Immature natural killer cell (primary cell): ENCODE data around the gene CEP131. TPM values are rescaled to one million over a fixed set of nuclear protein-coding genes. Genes with fewer than 3 reads are reported as not detected.

Source experiments
- DNase-seq, 3 donors: peaks; one replicate each; pipeline ENCODE4 v3.0.0; 2022; ENCODE audit warnings: mixed read lengths in 1 of 3
- H3K27ac Mint-ChIP-seq, 6 donors: one replicate each; pipeline ENCODE4 v1.8.0; 2020; ENCODE audit warnings: mixed read lengths in 6 of 6, mild to moderate bottlenecking in 5 of 6, inconsistent platforms in 4 of 6, moderate library complexity in 3 of 6
- H3K27me3 Mint-ChIP-seq, 3 donors: one replicate each; pipeline ENCODE4 v1.8.0; 2020 to 2021; ENCODE audit warnings: low read depth in 3 of 3, mild to moderate bottlenecking in 3 of 3, mixed read lengths in 3 of 3, moderate library complexity in 3 of 3, inconsistent platforms in 1 of 3
- H3K36me3 Mint-ChIP-seq, 3 donors: one replicate each; pipeline ENCODE4 v1.8.0; 2020; ENCODE audit warnings: mixed read lengths in 3 of 3, inconsistent platforms in 2 of 3, mild to moderate bottlenecking in 2 of 3
- H3K4me1 Mint-ChIP-seq, 2 donors: one replicate each; pipeline ENCODE4 v1.8.0; 2020; ENCODE audit warnings: inconsistent platforms in 2 of 2, mild to moderate bottlenecking in 2 of 2, mixed read lengths in 2 of 2, moderate library complexity in 1 of 2
- H3K4me3 Mint-ChIP-seq, 5 donors: one replicate each; pipeline ENCODE4 v1.8.0; 2020; ENCODE audit warnings: mild to moderate bottlenecking in 5 of 5, mixed read lengths in 5 of 5, inconsistent platforms in 3 of 5, moderate library complexity in 3 of 5
- H3K9me3 Mint-ChIP-seq, 6 donors: one replicate each; pipeline ENCODE4 v1.8.0; 2020; ENCODE audit warnings: mild to moderate bottlenecking in 6 of 6, mixed read lengths in 6 of 6, inconsistent platforms in 4 of 6, moderate library complexity in 3 of 6
- polyA plus RNA-seq, 3 donors: library from polyadenylated mRNA; unstranded; fragments of 300-500 nt; fragmentation: Illumina TruSeq; gene quantifications; one replicate each; pipeline ENCODE4 v1.2.3, GENCODE V29; 2021

CEP131 gene
- polyA plus RNA-seq, 3 donors from 2014 or later = 0.43 to 7.4 (median 1.5) TPM

DNA sequence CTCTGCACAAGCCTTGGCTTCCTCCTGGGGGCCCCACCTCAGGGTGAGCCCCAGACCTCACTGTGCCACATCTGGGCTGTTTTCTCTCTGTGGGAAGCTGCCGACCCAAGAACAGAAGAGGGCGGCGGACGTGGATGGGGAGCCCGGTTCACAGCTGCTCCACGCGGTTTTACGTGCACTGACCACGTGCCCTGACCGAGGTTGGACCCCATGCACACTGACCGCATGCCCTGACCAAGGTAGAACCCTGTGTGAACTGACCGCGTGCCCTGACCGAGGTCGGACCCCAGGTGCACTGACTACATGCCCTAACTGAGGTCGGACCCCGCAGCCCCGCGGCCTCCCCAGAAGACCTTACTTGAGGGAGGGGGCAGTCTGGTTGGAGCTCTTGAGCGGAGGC is 19.6 kb downstream of the CEP131 start:
- DNase-seq = no peak
- Mint-ChIP-seq H3K9me3 (no peaks in the 10 kb centered on the region), H3K27ac (no peak overlapping the region), H3K36me3 (no peaks in the 10 kb centered on the region), H3K4me3 (no peak overlapping the region), H3K4me1 (no peaks in the 10 kb centered on the region), H3K27me3 (peaks cover 0 to 3% (median 0%) of the 10 kb centered on the region in 3 donors)

GRCh38 chr17:81202318-81202717 is 20.4 kb downstream of the CEP131 start:
- Mint-ChIP-seq H3K9me3 (no peaks in the 10 kb centered on the region), H3K27me3 (peaks cover 0 to 3% (median 0%) of the 10 kb centered on the region in 3 donors), H3K4me1 (no peaks in the 10 kb centered on the region), H3K27ac (no peak overlapping the region), H3K36me3 (no peaks in the 10 kb centered on the region), H3K4me3 (no peak overlapping the region)
- DNase-seq = no peak

DNA sequence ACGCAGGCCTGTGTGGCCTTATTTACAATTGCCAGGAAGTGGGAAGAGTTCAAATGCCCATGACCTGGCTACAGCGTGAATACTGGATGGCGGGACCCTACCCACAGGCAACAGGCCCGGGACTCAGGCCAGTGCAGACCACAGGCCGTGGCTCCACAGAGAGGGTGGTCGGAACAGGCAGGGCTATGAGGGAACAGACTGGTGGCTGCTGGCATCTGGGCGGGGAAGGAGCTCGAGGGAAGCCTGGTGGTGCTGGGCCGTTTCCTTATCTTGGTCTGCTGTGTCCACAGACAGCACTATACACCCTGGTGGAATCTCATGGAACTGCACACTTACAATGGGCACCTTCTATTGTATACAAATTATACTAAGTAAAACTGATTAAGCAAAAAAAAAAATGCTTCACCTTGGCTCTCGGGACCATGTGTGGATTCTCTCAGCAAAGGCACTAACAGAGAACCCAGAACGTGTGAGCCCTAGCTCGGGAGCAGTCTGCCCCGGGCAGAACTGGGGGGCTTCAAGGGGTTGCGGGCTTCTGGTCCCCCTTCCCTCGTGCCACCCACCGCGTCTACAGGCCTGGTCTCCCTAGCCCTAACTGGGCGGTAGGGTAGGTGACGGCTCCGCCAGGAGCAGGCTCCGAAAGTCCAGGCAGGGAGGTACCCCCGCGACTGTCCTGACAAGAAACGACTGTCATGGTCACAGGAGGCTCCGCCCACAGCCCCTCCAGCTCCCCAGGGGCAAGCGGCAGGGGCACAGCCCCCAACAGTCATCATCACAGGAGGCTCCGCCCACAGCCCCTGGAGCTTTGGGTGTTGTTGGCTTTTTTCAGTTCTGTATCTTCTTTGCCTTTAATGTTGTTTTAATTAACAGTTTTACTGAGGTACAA is 21.8 kb downstream of the CEP131 start:
- Mint-ChIP-seq H3K9me3 (no peaks in the 10 kb centered on the region), H3K4me3 (no peak overlapping the region), H3K4me1 (no peaks in the 10 kb centered on the region), H3K27ac (no peak overlapping the region), H3K27me3 (peaks cover 0 to 3% (median 0%) of the 10 kb centered on the region in 3 donors), H3K36me3 (no peaks in the 10 kb centered on the region)
- no peak for DNase-seq

- no peak overlapping the region for H3K4me3 Mint-ChIP-seq
- H3K27ac Mint-ChIP-seq = no peak overlapping the region
- peaks cover 0 to 3% (median 0%) of the 10 kb centered on the region in 3 donors for H3K27me3 Mint-ChIP-seq
Observed at GRCh38 chr17:81200201-81200600, 22.6 kb downstream of the CEP131 start.

GRCh38 chr17:81199482-81199830 is 23.3 kb downstream of the CEP131 start:
- Mint-ChIP-seq H3K9me3 (no peaks in the 10 kb centered on the region), H3K27me3 (peaks cover 0 to 3% (median 0%) of the 10 kb centered on the region in 3 donors), H3K36me3 (no peaks in the 10 kb centered on the region), H3K27ac (no peak overlapping the region), H3K4me3 (no peak overlapping the region), H3K4me1 (no peaks in the 10 kb centered on the region)
- no peak for DNase-seq

More at GRCh38 chr17:81200201-81200600, 22.6 kb downstream of the CEP131 start:
- no peaks in the 10 kb centered on the region for H3K4me1 Mint-ChIP-seq
- no peaks in the 10 kb centered on the region for H3K36me3 Mint-ChIP-seq
- no peak for DNase-seq
- H3K9me3 Mint-ChIP-seq = no peaks in the 10 kb centered on the region

- Mint-ChIP-seq H3K36me3 (no peaks in the 10 kb centered on the region), H3K4me1 (no peaks in the 10 kb centered on the region), H3K27me3 (peaks cover 0 to 3% (median 0%) of the 10 kb centered on the region in 3 donors), H3K27ac (no peak overlapping the region), H3K4me3 (no peak overlapping the region), H3K9me3 (no peaks in the 10 kb centered on the region)
- no peak for DNase-seq
Observed at GRCh38 chr17:81198826-81199481, 23.8 kb downstream of the CEP131 start.

GRCh38 chr17:81197831-81198490 is 24.8 kb downstream of the CEP131 start:
- H3K36me3 Mint-ChIP-seq = no peaks in the 10 kb centered on the region
- no peaks in the 10 kb centered on the region for H3K4me1 Mint-ChIP-seq
- H3K27me3 Mint-ChIP-seq = no peaks in the 10 kb centered on the region
- no peak for DNase-seq
- no peak overlapping the region for H3K27ac Mint-ChIP-seq
- no peaks in the 10 kb centered on the region for H3K9me3 Mint-ChIP-seq
- no peak overlapping the region for H3K4me3 Mint-ChIP-seq

DNA sequence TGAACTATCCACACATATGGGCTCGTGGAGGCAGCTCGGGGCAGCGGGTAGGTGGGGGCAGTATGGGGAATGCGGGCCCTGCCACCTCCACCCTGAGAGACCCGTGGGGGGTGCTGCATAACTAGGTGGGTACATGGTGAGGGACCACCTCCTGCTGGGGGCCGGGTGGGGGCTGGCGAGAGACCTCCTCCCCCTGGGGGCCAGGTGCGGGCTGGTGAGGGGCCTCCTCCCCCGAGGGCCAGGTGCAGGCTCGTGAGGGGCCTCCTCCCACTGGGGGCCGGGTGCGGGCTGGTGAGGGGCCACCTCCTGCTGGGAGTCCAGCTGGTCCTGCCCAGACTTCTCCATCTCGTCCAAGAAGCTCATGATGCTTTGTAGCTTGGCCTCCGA is 25.4 kb downstream of the CEP131 start:
- Mint-ChIP-seq H3K36me3 (no peaks in the 10 kb centered on the region), H3K9me3 (no peaks in the 10 kb centered on the region), H3K27ac (no peak overlapping the region), H3K4me3 (no peak overlapping the region), H3K27me3 (no peaks in the 10 kb centered on the region), H3K4me1 (no peaks in the 10 kb centered on the region)
- DNase-seq = no peak

GRCh38 chr17:81196505-81197408 is 26.0 kb downstream of the CEP131 start:
- H3K9me3 Mint-ChIP-seq = no peaks in the 10 kb centered on the region
- no peaks in the 10 kb centered on the region for H3K4me1 Mint-ChIP-seq
- H3K27ac Mint-ChIP-seq = no peak overlapping the region
- no peaks in the 10 kb centered on the region for H3K27me3 Mint-ChIP-seq
- no peak for DNase-seq
- no peak overlapping the region for H3K4me3 Mint-ChIP-seq
- no peaks in the 10 kb centered on the region for H3K36me3 Mint-ChIP-seq

- H3K36me3 Mint-ChIP-seq = no peaks in the 10 kb centered on the region
Observed at GRCh38 chr17:81195941-81196495, 26.7 kb downstream of the CEP131 start.

DNA sequence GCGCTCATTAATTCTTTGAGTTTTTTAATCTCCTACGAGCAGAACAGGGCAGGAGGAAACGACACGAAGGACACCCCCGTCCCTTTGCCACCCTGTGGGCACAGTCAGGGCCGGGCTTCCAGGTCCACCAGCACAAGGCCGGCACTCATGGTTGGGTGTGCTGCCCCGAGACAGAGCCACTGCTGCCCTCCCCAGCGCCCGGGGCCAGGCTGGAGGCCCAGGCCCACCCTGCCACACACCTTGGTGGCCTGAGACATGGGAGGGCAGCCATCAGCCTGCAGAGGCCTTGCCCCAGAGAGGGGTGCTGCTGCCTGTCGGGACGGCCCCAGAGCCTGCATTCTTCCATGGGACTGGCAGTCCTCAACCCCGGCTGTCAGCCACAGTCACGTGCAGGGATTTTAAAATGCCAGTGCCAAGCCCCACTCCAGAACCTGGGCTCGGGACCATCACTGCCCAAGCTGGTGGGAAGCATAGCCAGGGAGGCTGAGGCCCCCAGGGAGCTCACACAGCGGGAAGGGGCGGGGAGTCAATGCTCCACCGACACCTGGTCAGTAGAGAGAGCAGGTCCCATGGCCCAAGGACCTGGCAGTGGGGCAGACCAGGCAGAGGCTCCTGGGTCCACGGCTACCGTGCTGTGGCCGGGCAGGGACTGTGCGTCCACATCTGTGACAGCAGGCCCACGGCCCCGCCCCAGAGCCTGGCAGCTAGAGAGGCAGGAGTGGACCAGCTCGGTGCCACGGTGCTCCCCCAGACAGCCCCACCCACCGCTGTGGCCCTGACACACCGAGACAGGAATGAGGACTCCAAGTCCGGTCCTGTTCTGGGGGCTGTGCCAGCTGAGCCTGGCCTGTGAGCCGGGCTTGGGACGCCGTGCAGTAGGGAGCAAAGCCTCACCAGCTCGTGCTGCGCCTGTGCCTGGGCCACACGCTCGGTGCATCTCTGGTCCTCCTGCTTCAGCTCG is 27.5 kb downstream of the CEP131 start:
- Mint-ChIP-seq H3K27ac (no peak overlapping the region), H3K4me1 (no peaks in the 10 kb centered on the region), H3K36me3 (no peaks in the 10 kb centered on the region), H3K27me3 (no peaks in the 10 kb centered on the region), H3K4me3 (no peak overlapping the region), H3K9me3 (no peaks in the 10 kb centered on the region)
- no peak for DNase-seq

More at GRCh38 chr17:81195941-81196495, 26.7 kb downstream of the CEP131 start:
- H3K4me1 Mint-ChIP-seq = no peaks in the 10 kb centered on the region
- no peak overlapping the region for H3K27ac Mint-ChIP-seq
- no peaks in the 10 kb centered on the region for H3K27me3 Mint-ChIP-seq
- H3K9me3 Mint-ChIP-seq = no peaks in the 10 kb centered on the region
- no peak for DNase-seq
- H3K4me3 Mint-ChIP-seq = no peak overlapping the region

DNA sequence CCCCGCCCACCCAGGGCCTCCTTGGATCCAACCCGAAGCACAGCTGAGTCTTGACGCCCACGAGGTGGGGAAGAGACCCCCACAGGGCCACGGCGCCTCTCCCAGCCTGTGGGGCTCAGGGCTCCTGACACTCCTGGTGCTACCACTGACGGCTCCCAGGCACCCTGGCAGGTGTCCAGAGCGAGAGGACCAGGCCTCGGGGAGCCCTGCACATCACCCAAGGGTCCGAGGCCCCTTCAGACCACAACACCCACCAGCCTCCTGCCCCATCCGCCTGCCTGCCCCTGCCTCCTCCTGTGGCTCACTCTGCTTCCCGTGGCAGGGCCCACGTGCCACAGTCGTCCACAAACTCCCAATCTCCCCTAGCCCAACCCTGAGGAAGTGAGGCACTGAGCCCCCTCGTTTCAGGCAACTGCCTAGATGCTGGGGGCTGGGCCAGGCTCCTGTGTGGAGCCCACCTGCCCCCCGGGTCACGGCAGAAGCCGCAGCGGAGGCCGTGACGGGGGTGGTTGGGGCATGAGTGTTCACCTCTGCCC is 28.5 kb downstream of the CEP131 start:
- DNase-seq = no peak
- H3K36me3 Mint-ChIP-seq = no peaks in the 10 kb centered on the region
- no peaks in the 10 kb centered on the region for H3K4me1 Mint-ChIP-seq
- no peaks in the 10 kb centered on the region for H3K9me3 Mint-ChIP-seq
- H3K27me3 Mint-ChIP-seq = no peaks in the 10 kb centered on the region
- no peak overlapping the region for H3K27ac Mint-ChIP-seq
- H3K4me3 Mint-ChIP-seq = no peak overlapping the region
